ENCODE measurements around the gene PCDH15.

The PCDH15 gene

GRCh38 chr10:54800741-54801421 is at the start of gene PCDH15:
PCDH15 (minus strand) TSS chr10:54801231; CDS start chr10:54664262, 136,969 bp downstream.
- H3K4me3 ChIP-seq (replicated peaks in 1 of 2; ENCODE audit: low read depth in 2 of 2, low read length in 2 of 2): no peak within 1 kb of the TSS
- peak in 1 of 2 donors; percentile 14 for DNase-seq (ENCODE audit: low read depth in 2 of 2)
- no peak for TF ChIP-seq CTCF (IDR thresholded peaks at IDR 0.05; ENCODE audit: low read depth, low read length)

GRCh38 chr10:54843932-54844331 is 42.9 kb upstream of the PCDH15 start:
- no peak overlapping the region for H3K4me3 ChIP-seq (replicated peaks in 1 of 2; ENCODE audit: low read depth in 2 of 2, low read length in 2 of 2)
- no peak for TF ChIP-seq CTCF (IDR thresholded peaks at IDR 0.05; ENCODE audit: low read depth, low read length)
- DNase-seq (ENCODE audit: low read depth in 2 of 2): peak in 1 of 2 donors; percentile 4

- no peak for DNase-seq (ENCODE audit: low read depth in 2 of 2)
- no peak for TF ChIP-seq CTCF (IDR thresholded peaks at IDR 0.05; ENCODE audit: low read depth, low read length)
- no peak overlapping the region for H3K4me3 ChIP-seq (replicated peaks in 1 of 2; ENCODE audit: low read depth in 2 of 2, low read length in 2 of 2)
Observed at GRCh38 chr10:54843085-54843646, 42.1 kb upstream of the PCDH15 start.

GRCh38 chr10:54837479-54837878 is 36.4 kb upstream of the PCDH15 start:
- no peak for DNase-seq (ENCODE audit: low read depth in 2 of 2)
- TF ChIP-seq CTCF (IDR thresholded peaks at IDR 0.05; ENCODE audit: low read depth, low read length): no peak
- no peak overlapping the region for H3K4me3 ChIP-seq (replicated peaks in 1 of 2; ENCODE audit: low read depth in 2 of 2, low read length in 2 of 2)

GRCh38 chr10:54833029-54833428 is 32.0 kb upstream of the PCDH15 start:
- DNase-seq (ENCODE audit: low read depth in 2 of 2): no peak
- H3K4me3 ChIP-seq (replicated peaks in 1 of 2; ENCODE audit: low read depth in 2 of 2, low read length in 2 of 2): no peak overlapping the region
- no peak for TF ChIP-seq CTCF (IDR thresholded peaks at IDR 0.05; ENCODE audit: low read depth, low read length)

GRCh38 chr10:54826994-54827560 is 26.0 kb upstream of the PCDH15 start:
- H3K4me3 ChIP-seq (replicated peaks in 1 of 2; ENCODE audit: low read depth in 2 of 2, low read length in 2 of 2): no peak overlapping the region
- no peak for TF ChIP-seq CTCF (IDR thresholded peaks at IDR 0.05; ENCODE audit: low read depth, low read length)
- no peak for DNase-seq (ENCODE audit: low read depth in 2 of 2)
